CD8-positive, alpha-beta memory T cell (primary cell): Measurements from ENCODE around the gene ROM1. TPM values are rescaled to one million over a fixed set of nuclear protein-coding genes. Genes with fewer than 3 reads are reported as not detected.
"Not testable (repeated sequence)": the region's sequence is repeated elsewhere in the genome, so short reads cannot be mapped to it uniquely, and the experiment has no call there.

Experiments used
- CTCF ChIA-PET: fragments of 350-600 bp; sonication (Branson Sonifier 250); formaldehyde crosslinking; loops from one replicate; lab custom pipeline; 2021; ENCODE audit warnings: antibody characterized with exemption; lab: Charles Lee
- POLR2A ChIA-PET: fragments of 350-600 bp; sonication (Branson Sonifier 250); formaldehyde crosslinking; loops from one replicate; lab custom pipeline; 2021; ENCODE audit warnings: antibody characterized with exemption; lab: Charles Lee
- DNase-seq, 5 donors: peaks; one replicate each; pipeline versions ENCODE4 v3.0.0 to v3.0.0-alpha.2; 2020 to 2022; ENCODE audit warnings: mixed read lengths in 1 of 5
- H3K27ac ChIP-seq: one replicate; pipeline ENCODE4 v1.7.0; 2013; ENCODE audit warnings: low read depth, mild to moderate bottlenecking, low read length, moderate library complexity
- H3K27me3 ChIP-seq: 2 replicates; pipeline ENCODE4 v1.7.0; 2013; ENCODE audit warnings: low read length, mild to moderate bottlenecking; ENCODE audit not compliant: insufficient read depth, poor library complexity, severe bottlenecking
- H3K36me3 ChIP-seq: 2 replicates; pipeline ENCODE4 v1.7.0; 2013; ENCODE audit warnings: mild to moderate bottlenecking, low read length, moderate library complexity; ENCODE audit not compliant: insufficient read depth
- H3K4me1 ChIP-seq: 2 replicates; pipeline ENCODE4 v1.7.0; 2013; ENCODE audit warnings: mild to moderate bottlenecking, low read length, moderate library complexity; ENCODE audit not compliant: insufficient read depth
- H3K4me3 ChIP-seq: 2 replicates; pipeline ENCODE4 v1.7.0; 2013; ENCODE audit warnings: mild to moderate bottlenecking, low read length
- H3K9me3 ChIP-seq: 2 replicates; pipeline ENCODE4 v1.7.0; 2013; ENCODE audit warnings: mild to moderate bottlenecking, low read length
- H3K27ac Mint-ChIP-seq, 8 donors: one replicate each; pipeline ENCODE4 v1.8.0; 2020 to 2021; ENCODE audit warnings: mixed read lengths in 8 of 8, mild to moderate bottlenecking in 6 of 8, inconsistent platforms in 3 of 8, moderate library complexity in 3 of 8
- H3K27me3 Mint-ChIP-seq, 2 donors: one replicate each; pipeline ENCODE4 v1.8.0; 2020 to 2021; ENCODE audit warnings: mixed read lengths in 2 of 2, mild to moderate bottlenecking in 1 of 2, moderate library complexity in 1 of 2
- H3K36me3 Mint-ChIP-seq, 3 donors: one replicate each; pipeline ENCODE4 v1.8.0; 2020 to 2021; ENCODE audit warnings: mixed read lengths in 3 of 3, inconsistent platforms in 1 of 3, mild to moderate bottlenecking in 1 of 3
- H3K4me1 Mint-ChIP-seq, 3 donors: one replicate each; pipeline ENCODE4 v1.8.0; 2020 to 2021; ENCODE audit warnings: mixed read lengths in 3 of 3, inconsistent platforms in 1 of 3, mild to moderate bottlenecking in 1 of 3
- H3K4me3 Mint-ChIP-seq, 7 donors: one replicate each; pipeline ENCODE4 v1.8.0; 2020 to 2021; ENCODE audit warnings: mixed read lengths in 7 of 7, mild to moderate bottlenecking in 6 of 7, moderate library complexity in 4 of 7, inconsistent platforms in 2 of 7
- H3K9me3 Mint-ChIP-seq, 5 donors: one replicate each; pipeline ENCODE4 v1.8.0; 2020 to 2022; ENCODE audit warnings: mixed read lengths in 5 of 5, mild to moderate bottlenecking in 3 of 5, moderate library complexity in 2 of 5, inconsistent platforms in 1 of 5
- polyA plus RNA-seq: library from polyadenylated mRNA; unstranded; fragments of 300-500 nt; fragmentation: Illumina TruSeq; gene quantifications from one replicate; pipeline ENCODE4 v1.2.3, GENCODE V29; 2021
- total RNA-seq, 2 experiments: library from RNA; stranded (reverse); gene quantifications; one replicate each; pipeline ENCODE4 v1.2.3, GENCODE V29; 2021

Gene ROM1
- total and polyA plus RNA-seq, 3 experiments from 2014 or later: 1.7 to 5.3 (median 4.9) TPM

DNA sequence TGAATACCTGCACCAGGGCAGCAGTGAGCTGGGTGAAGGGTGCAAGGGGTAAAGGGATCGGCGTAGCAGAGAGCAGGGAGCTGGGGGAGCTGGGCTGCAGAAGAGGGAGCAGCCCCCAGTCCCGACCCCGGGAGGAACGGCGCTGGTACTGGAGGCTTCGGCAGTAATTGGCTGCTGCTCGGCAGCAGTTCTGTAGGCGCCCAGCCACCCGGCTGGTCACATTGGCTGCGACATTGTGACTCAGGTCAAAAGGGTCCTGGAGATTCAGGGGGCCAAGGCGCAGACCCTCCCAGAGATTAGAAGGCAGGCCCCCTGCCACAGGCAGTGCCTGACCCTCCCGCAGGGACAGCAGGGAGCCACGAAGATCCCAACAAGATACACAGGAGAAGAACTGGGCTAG is 37.2 kb upstream of the ROM1 start:
- CTCF ChIA-PET: interaction anchor here (1.6 to 2.8 kb wide), 2 partner anchors 16 to 118 kb away, joined by 3 to 17 read pairs; partner anchors contain the start of gene TUT1

DNA sequence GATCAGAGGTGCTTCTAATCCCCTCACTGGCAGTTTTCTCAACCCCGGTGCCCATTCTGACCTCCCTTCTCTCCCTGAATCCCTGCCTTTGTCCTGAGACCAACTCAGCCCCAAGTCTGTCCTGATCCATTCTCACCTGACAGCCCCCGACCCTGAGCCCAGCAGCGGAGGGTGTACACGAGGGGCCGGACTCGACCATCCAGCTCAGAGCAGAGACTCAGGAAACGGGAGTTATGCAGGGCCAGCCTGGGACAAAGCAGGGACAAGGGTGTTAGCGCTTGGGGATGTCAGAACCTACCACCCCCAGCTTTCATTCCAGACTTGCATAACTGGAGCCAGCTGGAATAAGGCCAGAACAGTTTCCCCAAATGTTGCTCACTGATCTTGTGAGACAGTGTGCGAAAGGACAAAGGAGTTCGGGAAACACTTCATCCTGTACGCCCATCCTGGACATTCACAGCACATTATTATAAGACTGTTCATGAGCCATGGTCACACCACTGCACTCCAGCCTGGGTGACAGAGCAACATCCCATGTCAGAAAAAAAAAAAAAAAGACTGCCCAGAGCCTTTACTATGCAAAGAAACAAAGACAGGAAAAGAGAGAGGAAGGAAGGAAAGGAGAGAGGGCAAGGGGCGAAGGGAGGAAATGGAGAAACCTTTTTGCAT is 35.9 kb upstream of the ROM1 start:
- peak overlapping the region in 1 of 8 donors; percentile 29 for H3K27ac Mint-ChIP-seq
- peaks cover 28% of the 10 kb centered on the region for H3K36me3 ChIP-seq
- ChIA-PET CTCF (no interaction called here), POLR2A (no interaction called here)
- no peak overlapping the region for H3K27ac ChIP-seq
- no peaks in the 10 kb centered on the region for H3K27me3 ChIP-seq
- peaks cover 27 to 32% (median 31%) of the 10 kb centered on the region in 3 donors for H3K4me1 Mint-ChIP-seq
- H3K9me3 ChIP-seq: no peaks in the 10 kb centered on the region
- no peaks in the 10 kb centered on the region for H3K27me3 Mint-ChIP-seq
- H3K9me3 Mint-ChIP-seq: no peaks in the 10 kb centered on the region
- H3K36me3 Mint-ChIP-seq: peaks cover 0 to 73% (median 8%) of the 10 kb centered on the region in 3 donors
- no peak overlapping the region for H3K4me3 ChIP-seq
- peaks cover 15% of the 10 kb centered on the region for H3K4me1 ChIP-seq
- DNase-seq: peak in 1 of 5 donors; percentile 25
- H3K4me3 Mint-ChIP-seq: peak overlapping the region in 1 of 7 donors; percentile 9

More for the DNA sequence above, 37.2 kb upstream of the ROM1 start:
- Mint-ChIP-seq H3K4me3 (peak overlapping the region in 6 of 7 donors; percentile 50 to 95 (median 72)), H3K4me1 (peaks cover 40 to 44% (median 40%) of the 10 kb centered on the region in 3 donors), H3K27me3 (no peaks in the 10 kb centered on the region), H3K36me3 (peaks cover 8 to 77% (median 13%) of the 10 kb centered on the region in 3 donors), H3K9me3 (no peaks in the 10 kb centered on the region), H3K27ac (peak overlapping the region in 4 of 8 donors; percentile 42 to 90 (median 86))
- H3K9me3 ChIP-seq: no peaks in the 10 kb centered on the region
- H3K27ac ChIP-seq: no peak overlapping the region
- H3K27me3 ChIP-seq: no peaks in the 10 kb centered on the region
- peaks cover 24% of the 10 kb centered on the region for H3K4me1 ChIP-seq
- POLR2A ChIA-PET: interaction anchor here (0.9 to 2.3 kb wide), 3 partner anchors 20 to 89 kb away, joined by 4 to 20 read pairs (median 4); partner anchors contain the start of genes C11orf98, CSKMT and GANAB
- no peak overlapping the region for H3K4me3 ChIP-seq
- peaks cover 29% of the 10 kb centered on the region for H3K36me3 ChIP-seq
- DNase-seq: peak in 1 of 5 donors; percentile 43

DNA sequence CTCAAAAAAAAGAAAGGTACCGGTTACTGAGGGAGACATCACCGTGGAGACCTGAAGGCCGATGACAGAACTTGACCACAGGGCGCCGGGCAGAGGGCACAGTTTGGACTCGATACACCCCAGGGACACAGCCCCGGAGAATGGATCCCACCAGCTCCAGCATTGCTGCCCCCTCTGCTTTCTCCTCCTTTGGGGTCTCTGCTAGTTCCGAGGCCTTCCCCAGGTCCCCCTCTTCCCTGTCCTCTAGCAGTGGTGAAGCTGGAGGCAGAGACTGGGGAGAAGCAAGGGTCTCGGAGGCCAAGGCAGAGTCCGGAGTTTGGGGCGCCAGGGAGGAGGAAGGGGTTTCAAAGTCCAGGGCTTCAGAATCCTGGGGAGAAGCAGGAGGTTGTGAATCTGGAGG is 34.5 kb upstream of the ROM1 start:
- POLR2A ChIA-PET: no interaction called here

DNA sequence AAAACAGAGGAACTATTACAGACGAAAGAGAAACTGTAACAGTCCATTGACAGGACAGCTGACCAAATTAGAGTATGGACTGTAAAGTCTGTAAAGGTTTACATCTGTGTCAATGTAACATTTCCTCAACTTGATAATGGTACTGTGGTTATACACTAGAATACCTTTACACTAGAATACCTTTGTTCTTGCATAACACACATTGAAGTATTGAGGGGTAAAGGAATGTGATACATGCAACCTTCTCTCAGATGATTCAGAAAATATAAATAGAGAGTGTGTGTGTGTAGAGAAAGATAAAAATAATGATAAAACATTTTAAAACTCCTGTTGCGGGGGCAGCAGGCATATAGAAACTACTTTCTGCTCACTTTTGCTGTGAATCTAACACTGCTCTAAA is 33.8 kb upstream of the ROM1 start:
- Mint-ChIP-seq H3K4me3 (no peak overlapping the region), H3K4me1 (peaks cover 6 to 16% (median 12%) of the 10 kb centered on the region in 3 donors)

More for the DNA sequence above, 34.5 kb upstream of the ROM1 start:
- Histone ChIP-seq H3K27me3 (no peaks in the 10 kb centered on the region), H3K9me3 (no peaks in the 10 kb centered on the region), H3K36me3 (peaks cover 36% of the 10 kb centered on the region), H3K27ac (no peak overlapping the region), H3K4me3 (no peak overlapping the region), H3K4me1 (peaks cover 8% of the 10 kb centered on the region)
- Mint-ChIP-seq H3K27ac (peak overlapping the region in 1 of 8 donors; percentile 61), H3K27me3 (no peaks in the 10 kb centered on the region), H3K4me3 (no peak overlapping the region), H3K36me3 (peaks cover 0 to 65% (median 6%) of the 10 kb centered on the region in 3 donors), H3K4me1 (peaks cover 13 to 19% (median 19%) of the 10 kb centered on the region in 3 donors), H3K9me3 (no peaks in the 10 kb centered on the region)
- CTCF ChIA-PET: no interaction called here
- peak in 1 of 5 donors; percentile 38 for DNase-seq

DNA sequence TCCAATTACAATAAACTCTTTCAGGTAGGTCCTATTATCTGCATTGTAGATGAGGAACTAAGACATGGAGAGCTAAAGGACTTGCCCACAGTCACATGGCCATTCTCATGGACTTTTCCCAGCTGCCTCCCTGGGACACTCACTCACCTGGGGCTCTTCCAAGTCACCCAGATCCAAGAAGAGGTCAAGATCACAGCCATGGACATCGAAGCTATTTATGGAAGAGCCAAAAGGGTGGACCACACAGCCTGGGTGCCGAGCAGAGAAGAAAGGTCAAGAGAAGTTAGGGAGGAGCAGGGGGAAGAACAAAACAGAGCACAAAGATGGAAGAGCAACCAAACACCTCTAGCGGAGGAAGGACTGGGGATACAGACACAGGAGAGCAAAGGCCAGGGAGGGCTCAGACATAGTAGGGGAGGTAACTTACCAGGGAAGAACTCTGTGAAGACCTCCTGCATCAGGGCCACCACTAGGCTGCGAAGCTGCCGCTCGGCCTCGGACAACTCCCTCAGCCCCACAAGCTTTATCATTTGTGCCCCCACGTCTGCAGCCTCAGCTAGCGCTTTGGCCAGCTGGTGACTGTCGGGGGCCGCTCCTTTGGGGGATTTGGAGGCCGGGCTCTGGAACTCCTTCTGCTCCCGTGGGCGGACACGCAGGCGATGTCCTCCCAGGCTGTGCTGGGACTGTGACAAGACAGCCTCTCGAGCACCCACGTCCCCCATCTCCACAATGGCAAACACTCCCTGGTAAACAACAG is 31.9 kb upstream of the ROM1 start:
- Mint-ChIP-seq H3K4me3 (no peak overlapping the region), H3K27me3 (no peaks in the 10 kb centered on the region), H3K4me1 (peaks cover 0 to 7% (median 6%) of the 10 kb centered on the region in 3 donors), H3K9me3 (no peaks in the 10 kb centered on the region), H3K36me3 (peaks cover 0 to 57% (median 7%) of the 10 kb centered on the region in 3 donors), H3K27ac (peak overlapping the region in 3 of 8 donors; percentile 30 to 64 (median 53))
- no peak for DNase-seq
- Histone ChIP-seq H3K36me3 (peaks cover 41% of the 10 kb centered on the region), H3K4me3 (no peak overlapping the region), H3K27me3 (no peaks in the 10 kb centered on the region), H3K4me1 (no peaks in the 10 kb centered on the region), H3K9me3 (no peaks in the 10 kb centered on the region), H3K27ac (no peak overlapping the region)
- ChIA-PET CTCF (interaction anchor here (1.0 kb wide), 1 partner anchor 38 kb away, joined by 3 read pairs; no protein-coding TSS in a partner anchor), POLR2A (interaction anchor here (0.7 kb wide), 1 partner anchor 127 kb away, joined by 4 read pairs; no protein-coding TSS in a partner anchor)

More for the DNA sequence above, 33.8 kb upstream of the ROM1 start:
- POLR2A ChIA-PET: no interaction called here
- DNase-seq: no peak
- Histone ChIP-seq H3K27me3 (no peaks in the 10 kb centered on the region), H3K36me3 (peaks cover 38% of the 10 kb centered on the region), H3K9me3 (no peaks in the 10 kb centered on the region), H3K27ac (no peak overlapping the region), H3K4me3 (no peak overlapping the region), H3K4me1 (peaks cover 8% of the 10 kb centered on the region)
- Mint-ChIP-seq H3K27ac (no peak overlapping the region), H3K36me3 (peaks cover 0 to 62% (median 6%) of the 10 kb centered on the region in 3 donors), H3K9me3 (no peaks in the 10 kb centered on the region), H3K27me3 (no peaks in the 10 kb centered on the region)
- CTCF ChIA-PET: no interaction called here

DNA sequence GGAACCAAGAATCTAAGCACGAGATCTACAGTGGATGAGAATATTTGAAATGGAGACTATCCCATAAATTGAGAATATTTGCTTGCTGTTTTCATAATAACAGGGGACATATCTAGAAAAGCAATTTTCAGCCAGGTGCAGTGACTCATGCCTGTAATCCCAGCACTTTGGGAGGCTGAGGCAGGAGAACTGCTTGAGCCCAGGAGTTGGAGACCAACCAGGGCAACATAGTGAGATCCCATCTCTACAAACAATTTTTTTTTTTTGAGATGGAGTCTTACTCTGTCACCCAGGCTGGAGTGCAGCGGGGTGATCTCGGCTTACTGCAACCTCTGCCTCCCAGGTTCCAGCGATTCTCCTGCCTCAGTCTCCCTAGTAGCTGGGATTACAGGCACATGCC is 31.3 kb upstream of the ROM1 start:
- H3K27ac ChIP-seq, H3K27ac Mint-ChIP-seq, H3K4me1 ChIP-seq, H3K9me3 ChIP-seq, H3K9me3 Mint-ChIP-seq, DNase-seq, POLR2A ChIA-PET, H3K4me1 Mint-ChIP-seq, CTCF ChIA-PET, H3K27me3 Mint-ChIP-seq, H3K27me3 ChIP-seq, H3K4me3 ChIP-seq, H3K4me3 Mint-ChIP-seq: not testable (repeated sequence)
- H3K36me3 Mint-ChIP-seq: peaks cover 0 to 54% (median 9%) of the 10 kb centered on the region in 3 donors
- H3K36me3 ChIP-seq: peaks cover 39% of the 10 kb centered on the region

DNA sequence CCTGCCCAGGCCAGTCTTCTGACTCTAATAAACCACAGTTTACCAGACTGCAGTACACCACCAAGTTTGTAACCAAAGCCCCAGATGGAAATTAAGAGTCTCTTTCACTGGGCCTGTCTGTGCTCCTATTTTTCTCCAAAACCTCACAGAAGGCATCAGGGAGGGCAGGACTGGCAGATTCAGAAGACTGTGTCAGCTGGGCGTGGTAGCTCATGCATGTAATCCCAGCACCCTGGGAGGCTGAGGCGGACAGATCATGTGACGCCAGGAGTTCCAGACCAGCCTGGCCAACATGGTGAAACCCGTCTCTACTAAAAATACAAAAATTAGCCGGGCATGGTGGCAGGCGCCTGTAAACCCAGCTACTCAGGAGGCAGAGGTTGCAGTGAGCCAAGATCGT is 27.7 kb upstream of the ROM1 start:
- H3K9me3 ChIP-seq, H3K27me3 Mint-ChIP-seq, H3K27ac ChIP-seq, H3K4me3 ChIP-seq, H3K27ac Mint-ChIP-seq, H3K27me3 ChIP-seq, H3K9me3 Mint-ChIP-seq, H3K4me3 Mint-ChIP-seq, DNase-seq, POLR2A ChIA-PET: not testable (repeated sequence)
- peaks cover 42% of the 10 kb centered on the region for H3K36me3 ChIP-seq
- Mint-ChIP-seq H3K4me1 (peaks cover 6 to 29% (median 6%) of the 10 kb centered on the region in 3 donors), H3K36me3 (peaks cover 0 to 53% (median 7%) of the 10 kb centered on the region in 3 donors)
- H3K4me1 ChIP-seq: peaks cover 14% of the 10 kb centered on the region
- CTCF ChIA-PET: interaction anchor here (1.2 kb wide), 1 partner anchor 12 kb away, joined by 3 read pairs; the partner anchor contains the start of gene EEF1G
